ENCODE results near the gene PCDHA13.
"Not testable (repeated sequence)": the region's sequence is repeated elsewhere in the genome, so short reads cannot be mapped to it uniquely, and the experiment has no call there.

The PCDHA13 gene

DNA sequence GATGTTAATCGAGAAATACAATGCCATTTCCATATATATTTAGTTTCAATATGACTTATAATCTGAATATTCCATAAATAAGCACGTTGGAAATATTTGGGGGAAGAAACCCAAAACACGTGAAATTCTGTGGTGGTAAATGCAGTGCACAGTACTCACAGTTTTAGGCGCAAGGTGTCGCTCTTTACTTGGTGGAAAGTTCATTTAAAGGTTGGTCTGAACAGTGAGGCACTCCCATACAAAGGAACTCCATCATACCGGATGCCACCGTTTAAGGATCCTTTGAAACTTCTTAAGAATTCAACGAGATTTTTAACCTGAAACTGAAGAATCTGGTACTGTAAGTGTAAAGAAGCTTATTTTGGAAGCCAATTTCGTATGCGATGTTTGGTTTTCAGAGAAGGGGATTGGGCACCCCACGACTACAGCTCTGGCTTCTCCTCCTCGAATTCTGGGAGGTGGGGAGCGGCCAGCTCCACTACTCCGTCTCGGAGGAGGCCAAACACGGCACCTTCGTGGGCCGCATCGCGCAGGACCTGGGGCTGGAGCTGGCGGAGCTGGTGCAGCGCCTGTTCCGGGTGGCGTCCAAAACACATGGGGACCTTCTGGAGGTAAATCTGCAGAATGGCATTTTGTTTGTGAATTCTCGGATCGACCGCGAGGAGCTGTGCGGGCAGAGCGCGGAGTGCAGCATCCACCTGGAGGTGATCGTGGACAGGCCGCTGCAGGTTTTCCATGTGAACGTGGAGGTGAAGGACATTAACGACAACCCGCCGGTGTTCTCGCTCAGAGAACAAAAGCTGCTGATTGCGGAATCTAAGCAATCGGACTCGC lies 13.0 kb upstream of the PCDHA13 start, which contains the start of gene PCDHA11:
TSS of gene PCDHA11 (plus strand) at position 237 of the 834 bp plus-strand sequence. CDS start at position 384, 147 bp downstream.
- no peak for DNase-seq (ENCODE audit: low read depth in 2 of 2)

DNA sequence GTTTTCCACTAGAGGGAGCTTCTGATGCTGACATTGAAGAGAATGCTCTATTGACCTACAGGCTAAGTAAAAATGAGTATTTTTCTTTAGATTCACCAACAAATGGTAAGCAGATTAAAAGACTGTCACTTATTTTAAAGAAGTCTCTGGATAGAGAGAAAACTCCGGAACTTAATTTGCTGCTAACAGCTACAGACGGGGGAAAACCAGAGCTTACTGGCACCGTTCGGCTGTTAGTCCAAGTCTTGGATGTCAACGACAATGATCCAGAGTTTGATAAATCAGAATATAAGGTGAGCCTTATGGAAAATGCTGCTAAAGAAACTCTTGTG lies 12.4 kb upstream of the PCDHA13 start:
- DNase-seq (ENCODE audit: low read depth in 2 of 2) = no peak

DNA sequence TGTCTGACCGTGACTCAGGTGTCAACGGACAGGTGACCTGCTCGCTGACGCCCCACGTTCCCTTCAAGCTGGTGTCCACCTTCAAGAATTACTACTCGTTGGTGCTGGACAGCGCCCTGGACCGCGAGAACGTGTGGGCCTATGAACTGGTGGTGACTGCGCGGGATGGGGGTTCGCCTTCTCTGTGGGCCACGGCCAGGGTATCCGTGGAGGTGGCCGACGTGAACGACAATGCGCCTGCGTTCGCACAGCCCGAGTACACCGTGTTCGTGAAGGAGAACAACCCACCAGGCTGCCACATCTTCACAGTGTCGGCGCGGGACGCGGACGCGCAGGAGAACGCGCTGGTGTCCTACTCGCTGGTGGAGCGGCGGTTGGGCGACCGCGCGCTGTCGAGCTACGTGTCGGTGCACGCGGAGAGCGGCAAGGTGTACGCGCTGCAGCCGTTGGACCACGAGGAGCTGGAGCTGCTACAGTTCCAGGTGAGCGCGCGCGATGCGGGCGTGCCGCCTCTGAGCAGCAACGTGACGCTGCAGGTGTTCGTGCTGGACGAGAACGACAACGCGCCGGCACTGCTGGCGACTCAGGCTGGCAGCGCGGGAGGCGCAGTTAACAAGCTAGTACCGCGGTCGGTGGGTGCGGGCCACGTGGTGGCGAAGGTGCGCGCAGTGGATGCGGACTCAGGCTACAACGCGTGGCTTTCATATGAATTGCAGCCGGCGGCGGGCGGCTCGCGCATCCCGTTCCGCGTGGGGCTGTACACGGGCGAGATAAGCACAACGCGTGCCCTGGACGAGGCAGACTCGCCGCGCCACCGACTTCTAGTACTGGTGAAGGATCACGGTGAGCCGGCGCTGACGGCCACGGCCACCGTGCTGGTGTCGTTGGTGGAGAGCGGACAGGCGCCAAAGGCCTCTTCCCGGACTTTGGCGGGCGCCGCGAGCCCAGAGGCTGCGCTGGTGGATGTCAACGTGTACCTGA lies 11.4 kb upstream of the PCDHA13 start:
- no peak for DNase-seq (ENCODE audit: low read depth in 2 of 2)

- DNase-seq (ENCODE audit: low read depth in 2 of 2) = no peak
These were observed 6.5 kb upstream of the PCDHA13 start, which contains the start of gene PCDHA12 for GRCh38 chr5:140875085-140876065. PCDHA12 (plus strand) TSS chr5:140875308; CDS start chr5:140875473, 165 bp downstream.

DNA sequence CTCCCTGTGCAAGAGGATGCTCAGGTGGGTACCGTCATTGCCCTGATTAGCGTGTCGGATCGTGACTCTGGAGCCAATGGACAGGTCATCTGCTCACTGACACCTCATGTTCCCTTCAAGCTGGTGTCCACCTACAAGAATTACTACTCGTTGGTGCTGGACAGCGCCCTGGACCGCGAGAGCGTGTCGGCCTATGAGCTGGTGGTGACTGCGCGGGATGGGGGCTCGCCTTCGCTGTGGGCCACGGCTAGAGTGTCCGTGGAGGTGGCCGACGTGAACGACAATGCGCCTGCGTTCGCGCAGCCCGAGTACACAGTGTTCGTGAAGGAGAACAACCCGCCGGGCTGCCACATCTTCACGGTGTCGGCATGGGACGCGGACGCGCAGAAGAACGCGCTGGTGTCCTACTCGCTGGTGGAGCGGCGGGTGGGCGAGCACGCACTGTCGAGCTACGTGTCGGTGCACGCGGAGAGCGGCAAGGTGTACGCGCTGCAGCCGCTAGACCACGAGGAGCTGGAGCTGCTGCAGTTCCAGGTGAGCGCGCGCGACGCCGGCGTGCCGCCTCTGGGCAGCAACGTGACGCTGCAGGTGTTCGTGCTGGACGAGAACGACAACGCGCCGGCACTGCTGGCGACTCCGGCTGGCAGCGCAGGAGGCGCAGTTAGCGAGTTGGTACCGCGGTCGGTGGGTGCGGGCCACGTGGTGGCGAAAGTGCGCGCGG lies 5.2 kb upstream of the PCDHA13 start:
- DNase-seq (ENCODE audit: low read depth in 2 of 2) = not testable (repeated sequence)

GRCh38 chr5:140877262-140877581 lies 4.7 kb upstream of the PCDHA13 start:
- no peak for DNase-seq (ENCODE audit: low read depth in 2 of 2)

DNA sequence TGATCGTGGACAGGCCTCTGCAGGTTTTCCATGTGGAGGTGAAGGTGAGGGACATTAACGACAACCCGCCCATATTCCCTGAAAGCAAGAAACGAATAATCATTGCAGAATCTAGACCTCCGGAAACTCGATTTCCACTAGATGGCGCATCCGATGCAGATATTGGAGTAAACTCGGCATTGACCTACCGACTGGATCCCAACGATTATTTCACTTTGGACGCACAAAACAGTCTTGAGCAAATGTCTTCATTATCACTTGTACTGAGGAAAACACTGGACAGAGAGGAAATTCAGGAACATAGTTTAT lies 621 bp downstream of the PCDHA13 start:
- DNase-seq (ENCODE audit: low read depth in 2 of 2) = no peak

- no peak for DNase-seq (ENCODE audit: low read depth in 2 of 2)
These were observed 1.4 kb downstream of the PCDHA13 start for GRCh38 chr5:140883373-140883772.

- no peak for DNase-seq (ENCODE audit: low read depth in 2 of 2)
These were observed 2.2 kb downstream of the PCDHA13 start for GRCh38 chr5:140883927-140884697.

- DNase-seq (ENCODE audit: low read depth in 2 of 2) = no peak
These were observed 34.4 kb downstream of the PCDHA13 start for GRCh38 chr5:140916325-140916724.

GRCh38 chr5:140923601-140924000 lies 41.7 kb downstream of the PCDHA13 start:
- DNase-seq (ENCODE audit: low read depth in 2 of 2) = no peak

GRCh38 chr5:140925806-140926442 lies 44.0 kb downstream of the PCDHA13 start, which contains the start of gene PCDHAC1:
PCDHAC1 (plus strand) TSS chr5:140926299; CDS start chr5:140926893, 594 bp downstream.
- DNase-seq (ENCODE audit: low read depth in 2 of 2) = no peak

DNA sequence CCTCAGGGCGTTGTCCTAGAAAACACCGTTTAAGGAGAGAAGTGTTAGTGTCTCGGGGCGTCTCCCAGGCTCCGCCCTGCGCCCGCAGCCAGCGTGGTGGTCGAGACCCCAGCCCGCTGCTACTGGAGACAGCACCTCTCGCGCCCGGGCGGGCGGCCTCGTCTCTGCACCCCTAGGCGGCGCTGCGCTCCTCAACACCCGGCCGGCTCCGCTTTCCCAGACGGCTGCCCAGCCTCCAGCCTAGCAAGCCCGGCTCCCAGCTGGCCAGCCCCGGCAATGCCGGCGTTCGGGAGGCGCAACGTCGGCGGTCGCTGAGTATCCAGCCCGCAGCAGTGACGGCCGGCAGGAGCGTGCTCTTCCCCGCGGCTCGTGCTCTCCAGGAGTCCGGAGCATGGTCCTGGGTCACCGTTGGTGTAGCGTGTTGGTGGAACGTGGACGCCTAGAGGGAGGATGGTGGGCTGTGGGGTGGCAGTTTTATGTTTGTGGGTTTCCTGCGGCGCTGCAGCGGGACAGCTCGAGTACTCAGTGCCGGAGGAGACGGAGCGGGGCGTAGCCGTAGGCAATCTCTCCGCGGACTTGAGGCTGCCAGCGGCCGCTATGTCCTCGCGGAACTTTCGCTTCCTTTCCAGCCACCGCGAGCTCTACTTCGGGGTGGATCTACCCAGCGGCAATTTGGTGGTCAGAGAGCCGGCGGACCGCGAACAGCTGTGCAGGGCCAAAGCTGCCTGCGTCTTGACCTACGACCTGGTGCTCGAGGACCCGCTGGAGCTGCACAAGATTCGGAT lies 44.7 kb downstream of the PCDHA13 start:
- DNase-seq (ENCODE audit: low read depth in 2 of 2) = no peak

- no peak for DNase-seq (ENCODE audit: low read depth in 2 of 2)
These were observed 45.3 kb downstream of the PCDHA13 start for GRCh38 chr5:140927228-140927573.
